RCC 7860 (cell line): ENCODE measurements around the gene C1QA.
"Not testable (repeated sequence)": the region's sequence is repeated elsewhere in the genome, so short reads cannot be mapped to it uniquely, and the experiment has no call there.

Experiments
- DNase-seq: peaks from one replicate; pipeline ENCODE4 v3.0.0-alpha.2; 2015; ENCODE audit warnings: low spot score
- FAIRE-seq: peaks from 2 replicates; lab custom pipeline; 2012; peaks lifted over from hg19 to GRCh38; lab: Jason Lieb, UNC

C1QA gene

GRCh38 chr1:22639286-22639685 is 2.9 kb downstream of the C1QA start:
- FAIRE-seq (no peak), DNase-seq (no peak)

- DNase-seq (no peak), FAIRE-seq (no peak)
Measured at GRCh38 chr1:22641247-22641646, 4.8 kb downstream of the C1QA start.

GRCh38 chr1:22641906-22642636 is 5.6 kb downstream of the C1QA start:
- FAIRE-seq (no peak), DNase-seq (no peak)

GRCh38 chr1:22643381-22643780 is 7.0 kb downstream of the C1QA start, which contains the start of gene C1QC:
Gene C1QC (plus strand): TSS chr1:22643633. CDS start chr1:22644024, 391 bp downstream.
- DNase-seq (no peak), FAIRE-seq (no peak)

GRCh38 chr1:22643928-22644327 is 7.5 kb downstream of the C1QA start:
- no peak for DNase-seq
- FAIRE-seq = no peak

GRCh38 chr1:22645931-22646330 is 9.5 kb downstream of the C1QA start:
- no peak for FAIRE-seq
- no peak for DNase-seq

GRCh38 chr1:22646384-22646783 is 10.0 kb downstream of the C1QA start:
- FAIRE-seq (no peak), DNase-seq (no peak)

GRCh38 chr1:22650089-22650693 is 13.8 kb downstream of the C1QA start:
- FAIRE-seq = no peak
- no peak for DNase-seq

- FAIRE-seq (no peak), DNase-seq (no peak)
Measured at GRCh38 chr1:22651941-22652856, 15.8 kb downstream of the C1QA start.

- DNase-seq = no peak
- no peak for FAIRE-seq
Measured at GRCh38 chr1:22652881-22653316, 16.5 kb downstream of the C1QA start, which contains the start of gene C1QB. Gene C1QB (plus strand): TSS chr1:22653236. CDS start chr1:22659463, 6,227 bp downstream.

- DNase-seq (no peak), FAIRE-seq (no peak)
Measured at GRCh38 chr1:22654692-22655091, 18.3 kb downstream of the C1QA start.

- no peak for DNase-seq
Measured at GRCh38 chr1:22658385-22659163, 22.1 kb downstream of the C1QA start.

GRCh38 chr1:22660716-22661241 is 24.4 kb downstream of the C1QA start:
- DNase-seq (no peak), FAIRE-seq (no peak)

More at GRCh38 chr1:22658385-22659163, 22.1 kb downstream of the C1QA start:
- FAIRE-seq = no peak

GRCh38 chr1:22661880-22662279 is 25.5 kb downstream of the C1QA start:
- no peak for DNase-seq
- no peak for FAIRE-seq

GRCh38 chr1:22662318-22662717 is 25.9 kb downstream of the C1QA start:
- no peak for DNase-seq
- no peak for FAIRE-seq

GRCh38 chr1:22662986-22663408 is 26.6 kb downstream of the C1QA start:
- DNase-seq (no peak), FAIRE-seq (no peak)

GRCh38 chr1:22665752-22666151 is 29.3 kb downstream of the C1QA start:
- no peak for FAIRE-seq
- peak; percentile 8 for DNase-seq

- DNase-seq (no peak), FAIRE-seq (no peak)
Measured at GRCh38 chr1:22666412-22666811, 30.0 kb downstream of the C1QA start.

GRCh38 chr1:22668840-22669239 is 32.4 kb downstream of the C1QA start:
- DNase-seq, FAIRE-seq: not testable (repeated sequence)

GRCh38 chr1:22670352-22670975 is 34.0 kb downstream of the C1QA start:
- DNase-seq = no peak

More at GRCh38 chr1:22670352-22670975, 34.0 kb downstream of the C1QA start:
- no peak for FAIRE-seq
